Adrenal gland (tissue), 12 donors: ENCODE measurements around the gene SP140L. TPM values are rescaled to one million over a fixed set of nuclear protein-coding genes. Genes with fewer than 3 reads are reported as not detected.

Experiments
- DNase-seq, 7 donors: peaks; one replicate each; pipeline ENCODE4 v3.0.0-alpha.2; 2019 to 2020
- H3K27ac ChIP-seq, 5 donors: fragments of 200-600 bp; sonication (generic) in 4 of 5; 1 replicate in 3 of 5; 2 replicates in 2 of 5; pipeline versions ENCODE4 v1.5.1 to v1.8.0; 2016 to 2020; ENCODE audit warnings: mild to moderate bottlenecking in 1 of 5
- H3K27me3 ChIP-seq: fragments of 200-600 bp; 2 replicates; pipeline ENCODE4 v1.8.0; 2021
- H3K36me3 ChIP-seq, 2 donors: fragments of 200-600 bp; replicated peaks in 1 of 2; 1 replicate in 1 of 2; 2 replicates in 1 of 2; pipeline versions ENCODE4 v1.5.1 to v1.8.0; 2018 to 2022
- H3K4me1 ChIP-seq, 2 donors: fragments of 200-600 bp; replicated peaks in 1 of 2; 1 replicate in 1 of 2; 2 replicates in 1 of 2; pipeline versions ENCODE4 v1.5.1 to v1.8.0; 2018 to 2021
- H3K4me3 ChIP-seq, 4 donors: fragments of 200-600 bp; sonication (generic) in 3 of 4; one replicate each; pipeline ENCODE4 v1.5.1; 2016 to 2018
- H3K9me3 ChIP-seq, 3 donors: fragments of 200-600 bp; sonication (generic) in 1 of 3; replicated peaks in 1 of 3; 1 replicate in 2 of 3; 2 replicates in 1 of 3; pipeline versions ENCODE4 v1.5.1 to v1.8.0; 2016 to 2021
- CTCF ChIP-seq, 6 experiments: fragments of 450-650 bp in 4 of 6; fragments of 200-600 bp in 2 of 6; sonication (generic) in 1 of 6; IDR thresholded peaks; 1 replicate in 5 of 6; 2 replicates in 1 of 6; pipeline versions ENCODE4 v1.5.1 to v1.8.0; 2016 to 2021; ENCODE audit warnings: antibody characterized with exemption in 6 of 6, mild to moderate bottlenecking in 2 of 6, moderate library complexity in 1 of 6
- POLR2A ChIP-seq, 2 donors: fragments of 450-650 bp; IDR thresholded peaks; one replicate each; pipeline ENCODE4 v1.6.1; 2017; ENCODE audit warnings: antibody characterized with exemption in 2 of 2, mild to moderate bottlenecking in 2 of 2, moderate library complexity in 1 of 2
- WGBS, 4 donors: extraction: QIAGEN DNeasy Blood & Tissue Kit in 2 of 4; methylation state at CpG; one replicate each; pipeline versions ENCODE4 v1.1.5 to v1.1.7; 2013 to 2017; 5-methylcytosine and 5-hydroxymethylcytosine counted together
- intact Hi-C, 2 donors: fragments of 100-400 bp; cut with DNase I; formaldehyde crosslinking; loops; one replicate each; pipeline versions ENCODE4 v1.14.1 to v1.15.0; 2022 to 2023
- polyA plus RNA-seq, 3 donors: library from polyadenylated mRNA; stranded (reverse); fragments of 200-250 nt in 2 of 3; fragments of 350-450 nt in 1 of 3; fragmentation: Illumina TruSeq in 1 of 3; extraction: RNeasy Lipid Tissue Mini Kit (QIAGEN cat#74804) in 1 of 3; gene quantifications; one replicate each; pipeline ENCODE4 v1.2.3, GENCODE V29; 2013 to 2014
- total RNA-seq, 9 donors: library from RNA; depleted of rRNA in 4 of 9; stranded (reverse); fragments of >200 nt in 4 of 9; fragments of 120-200 nt in 1 of 9; fragmentation: NEBNext Ultra II Directional in 1 of 9; extraction: Animal tissue kit (Norgen Biotek cat#: 25700) in 1 of 9; gene quantifications; one replicate each; pipeline versions ENCODE4 v1.1.0 to v1.2.4, GENCODE V29; 2013 to 2023
- donor health status: healthy with polysubstance abuse.
- donor health status: Bipolar disorder and iron deficiency.
- donor health status: DM: yes; HTN: yes; CAD: no.
- donor health status: DM: no; HTN: no; CAD: no.
- donor health status: DM: no; HTN: no; CAD: no.
- donor health status: DM: yes; HTN: yes; CAD: no.

Gene SP140L
- total and polyA plus RNA-seq, 12 donors = 6.5 to 30.8 (median 21.3) TPM

GRCh38 chr2:230295192-230295591 is 31.8 kb upstream of the SP140L start:
- H3K27me3 ChIP-seq = no peaks in the 10 kb centered on the region
- H3K9me3 ChIP-seq = no peaks in the 10 kb centered on the region
- H3K36me3 ChIP-seq = no peaks in the 10 kb centered on the region
- intact Hi-C loops = no loop called here
- DNase-seq = no peak
- no peak for TF ChIP-seq CTCF (IDR thresholded peaks at IDR 0.05)
- TF ChIP-seq POLR2A (IDR thresholded peaks at IDR 0.05) = no peak
- WGBS, 4 donors = 81 to 99% (median 88%) methylated on average over 6 of the region's 6 CpGs
- no peak overlapping the region for H3K4me3 ChIP-seq
- H3K27ac ChIP-seq = no peak overlapping the region
- H3K4me1 ChIP-seq = no peaks in the 10 kb centered on the region

GRCh38 chr2:230296917-230297316 is 30.1 kb upstream of the SP140L start:
- no peaks in the 10 kb centered on the region for H3K36me3 ChIP-seq
- H3K4me1 ChIP-seq = no peaks in the 10 kb centered on the region
- no peak for DNase-seq
- intact Hi-C loops = no loop called here
- H3K4me3 ChIP-seq = no peak overlapping the region
- TF ChIP-seq POLR2A (IDR thresholded peaks at IDR 0.05) (no peak), CTCF (IDR thresholded peaks at IDR 0.05) (no peak)
- no peaks in the 10 kb centered on the region for H3K27me3 ChIP-seq
- no peak overlapping the region for H3K27ac ChIP-seq
- H3K9me3 ChIP-seq = no peaks in the 10 kb centered on the region

GRCh38 chr2:230299618-230300017 is 27.4 kb upstream of the SP140L start:
- no peak for TF ChIP-seq CTCF (IDR thresholded peaks at IDR 0.05)
- no peak for TF ChIP-seq POLR2A (IDR thresholded peaks at IDR 0.05)
- H3K4me3 ChIP-seq = no peak overlapping the region
- H3K27ac ChIP-seq = no peak overlapping the region
- H3K36me3 ChIP-seq = no peaks in the 10 kb centered on the region
- no peaks in the 10 kb centered on the region for H3K4me1 ChIP-seq
- WGBS, 4 donors = 63 to 95% (median 89%) methylated on average over 1 to 2 of the region's 2 CpGs
- no peak for DNase-seq
- intact Hi-C loops = no loop called here
- H3K27me3 ChIP-seq = no peaks in the 10 kb centered on the region
- no peaks in the 10 kb centered on the region for H3K9me3 ChIP-seq

- H3K4me3 ChIP-seq = no peak overlapping the region
- no peaks in the 10 kb centered on the region for H3K27me3 ChIP-seq
- H3K9me3 ChIP-seq = no peaks in the 10 kb centered on the region
- TF ChIP-seq POLR2A (IDR thresholded peaks at IDR 0.05) (no peak), CTCF (IDR thresholded peaks at IDR 0.05) (no peak)
- H3K27ac ChIP-seq = no peak overlapping the region
- 91 to 92% (median 91%) methylated on average over 2 to 23 of the region's 23 CpGs for WGBS, 4 donors
- intact Hi-C loops = no loop called here
- no peaks in the 10 kb centered on the region for H3K4me1 ChIP-seq
- no peak for DNase-seq
- no peaks in the 10 kb centered on the region for H3K36me3 ChIP-seq
Measured at GRCh38 chr2:230305416-230306275, 21.3 kb upstream of the SP140L start.
